DOHH2 (cell line): ENCODE measurements around the gene ARHGAP8.

Source experiments
- EZH2phosphoT487 ChIP-seq: fragments of 200-600 bp; sonication (generic); IDR thresholded peaks from 2 replicates; pipeline ENCODE4 v1.6.1; 2017; ENCODE audit warnings: borderline replicate concordance, mild to moderate bottlenecking, antibody characterized with exemption, low read length, moderate library complexity, mixed read lengths
- TF ChIP-seq, protein P1 (sequence below): fragments of 200-600 bp; sonication (generic); IDR thresholded peaks from one replicate; pipeline ENCODE4 v1.5.1; 2014; ENCODE audit warnings: antibody characterized with exemption, mild to moderate bottlenecking, low read depth, low read length; ENCODE audit not compliant: poor library complexity, severe bottlenecking

DNA sequence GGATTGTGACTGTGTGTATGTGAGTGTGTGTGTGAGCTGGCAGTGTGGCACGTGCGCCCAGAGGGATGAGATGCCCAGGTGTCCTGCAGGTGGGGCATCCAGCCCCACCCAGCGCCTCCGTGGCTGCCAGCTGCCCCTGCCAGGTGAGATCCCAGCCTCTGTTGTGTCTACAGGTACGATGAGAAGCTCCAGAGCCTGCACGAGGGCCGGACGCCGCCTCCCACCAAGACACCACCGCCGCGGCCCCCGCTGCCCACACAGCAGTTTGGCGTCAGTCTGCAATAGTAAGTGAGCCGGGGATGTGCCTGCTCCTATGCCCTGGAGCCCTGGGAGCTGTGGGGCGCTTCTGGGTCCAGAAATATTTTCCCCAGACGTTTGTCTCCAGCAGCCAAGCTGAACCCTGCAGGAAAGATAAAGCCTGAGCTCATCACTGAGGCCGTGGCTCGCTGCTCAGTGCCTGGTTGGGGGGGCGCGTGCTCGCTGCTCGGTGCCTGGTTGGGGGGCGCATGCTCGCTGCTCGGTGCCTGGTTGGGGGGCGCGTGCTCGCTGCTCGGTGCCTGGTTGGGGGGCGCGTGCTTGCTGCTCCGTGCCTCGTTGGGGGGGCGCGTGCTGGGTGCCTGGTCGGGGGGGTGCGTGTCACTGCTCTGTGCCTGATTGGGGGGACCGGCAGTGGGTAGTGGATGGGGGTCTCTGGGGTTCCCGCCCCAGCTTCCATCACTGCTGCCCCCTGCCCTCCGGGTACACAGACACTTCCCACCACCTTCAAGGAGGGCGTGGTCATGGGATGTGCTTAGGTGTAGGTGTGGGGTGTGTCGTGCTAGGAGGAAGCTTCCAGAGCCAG lies 73.2 kb downstream of the ARHGAP8 start:
- no peak for TF ChIP-seq EZH2phosphoT487
- TF ChIP-seq, protein P1, sequence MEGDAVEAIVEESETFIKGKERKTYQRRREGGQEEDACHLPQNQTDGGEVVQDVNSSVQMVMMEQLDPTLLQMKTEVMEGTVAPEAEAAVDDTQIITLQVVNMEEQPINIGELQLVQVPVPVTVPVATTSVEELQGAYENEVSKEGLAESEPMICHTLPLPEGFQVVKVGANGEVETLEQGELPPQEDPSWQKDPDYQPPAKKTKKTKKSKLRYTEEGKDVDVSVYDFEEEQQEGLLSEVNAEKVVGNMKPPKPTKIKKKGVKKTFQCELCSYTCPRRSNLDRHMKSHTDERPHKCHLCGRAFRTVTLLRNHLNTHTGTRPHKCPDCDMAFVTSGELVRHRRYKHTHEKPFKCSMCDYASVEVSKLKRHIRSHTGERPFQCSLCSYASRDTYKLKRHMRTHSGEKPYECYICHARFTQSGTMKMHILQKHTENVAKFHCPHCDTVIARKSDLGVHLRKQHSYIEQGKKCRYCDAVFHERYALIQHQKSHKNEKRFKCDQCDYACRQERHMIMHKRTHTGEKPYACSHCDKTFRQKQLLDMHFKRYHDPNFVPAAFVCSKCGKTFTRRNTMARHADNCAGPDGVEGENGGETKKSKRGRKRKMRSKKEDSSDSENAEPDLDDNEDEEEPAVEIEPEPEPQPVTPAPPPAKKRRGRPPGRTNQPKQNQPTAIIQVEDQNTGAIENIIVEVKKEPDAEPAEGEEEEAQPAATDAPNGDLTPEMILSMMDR: no peak
